CD4-positive, alpha-beta T cell (primary cell): ENCODE measurements around the gene CKMT2. TPM values are rescaled to one million over a fixed set of nuclear protein-coding genes. Genes with fewer than 3 reads are reported as not detected.

Experiments
- ATAC-seq: fragments of 200-7000 bp; cut with Tn5 transposase; one replicate; pipeline ENCODE4 v1.10.0; 2022; ENCODE audit warnings: mild to moderate bottlenecking; ENCODE audit not compliant: poor library complexity
- CTCF ChIA-PET: fragments of 350-600 bp; sonication (Branson Sonifier 250); formaldehyde crosslinking; loops from one replicate; lab custom pipeline; 2021; ENCODE audit warnings: antibody characterized with exemption, inconsistent platforms; lab: Charles Lee
- POLR2A ChIA-PET: fragments of 350-600 bp; sonication (Branson Sonifier 250); formaldehyde crosslinking; loops from one replicate; lab custom pipeline; 2021; ENCODE audit warnings: antibody characterized with exemption, inconsistent platforms; lab: Charles Lee
- DNase-seq, 14 experiments: peaks; one replicate each; pipeline ENCODE4 v3.0.0-alpha.2; 2013 to 2020; ENCODE audit warnings: mixed read lengths in 2 of 14
- H3K27ac ChIP-seq, 2 donors: one replicate each; pipeline versions ENCODE4 v1.5.1 to v1.7.0; 2013; ENCODE audit warnings: low read length in 2 of 2, low read depth in 1 of 2, mild to moderate bottlenecking in 1 of 2
- H3K27me3 ChIP-seq, 2 experiments: 1 replicate in 1 of 2; 2 replicates in 1 of 2; pipeline versions ENCODE4 v1.6.1 to v1.7.0; 2013; ENCODE audit warnings: low read length in 2 of 2, control low read depth in 1 of 2, mild to moderate bottlenecking in 1 of 2, moderate library complexity in 1 of 2; ENCODE audit not compliant: insufficient read depth in 2 of 2, control insufficient read depth in 1 of 2
- H3K36me3 ChIP-seq: one replicate; pipeline ENCODE4 v1.6.1; 2013; ENCODE audit warnings: low read length, control low read depth; ENCODE audit not compliant: insufficient read depth
- H3K4me1 ChIP-seq: one replicate; pipeline ENCODE4 v1.6.1; 2013; ENCODE audit warnings: low read length, control low read depth; ENCODE audit not compliant: insufficient read depth
- H3K4me3 ChIP-seq: one replicate; pipeline ENCODE4 v1.5.1; 2013; ENCODE audit warnings: mild to moderate bottlenecking, low read length, moderate library complexity
- H3K9me3 ChIP-seq, 2 experiments: 1 replicate in 1 of 2; 2 replicates in 1 of 2; pipeline versions ENCODE4 v1.6.1 to v1.7.0; 2013; ENCODE audit warnings: low read length in 2 of 2, mild to moderate bottlenecking in 2 of 2, control low read depth in 1 of 2, moderate library complexity in 1 of 2; ENCODE audit not compliant: control insufficient read depth in 1 of 2, insufficient read depth in 1 of 2
- H3K27ac Mint-ChIP-seq: one replicate; pipeline ENCODE4 v1.8.0; 2020; ENCODE audit warnings: mixed read lengths
- H3K27me3 Mint-ChIP-seq: one replicate; pipeline ENCODE4 v1.8.0; 2021; ENCODE audit warnings: mixed read lengths
- H3K36me3 Mint-ChIP-seq: one replicate; pipeline ENCODE4 v1.8.0; 2021; ENCODE audit warnings: low read depth, mixed read lengths
- H3K4me1 Mint-ChIP-seq: one replicate; pipeline ENCODE4 v1.8.0; 2021; ENCODE audit warnings: low read depth, mixed read lengths
- H3K4me3 Mint-ChIP-seq: one replicate; pipeline ENCODE4 v1.8.0; 2020; ENCODE audit warnings: mild to moderate bottlenecking, mixed read lengths
- H3K9me3 Mint-ChIP-seq: one replicate; pipeline ENCODE4 v1.8.0; 2020; ENCODE audit warnings: mixed read lengths
- intact Hi-C, 2 experiments: fragments of 100-400 bp; cut with DNase I in 1 of 2; cut with micrococcal nuclease in 1 of 2; formaldehyde crosslinking; loops; one replicate each; pipeline versions ENCODE4 v1.15.1 to v1.9.0; 2023 to 2025; cut with DNase I, micrococcal nuclease
- total RNA-seq, 174 experiments: library from RNA in 2 of 174; stranded (reverse) in 2 of 174; gene quantifications; one replicate each; pipeline ENCODE4 v1.2.3 and lab custom pipeline; 2021 to 2026
- TF ChIP-seq, protein P1 (sequence below): fragments of 200-600 bp; IDR thresholded peaks from one replicate; pipeline ENCODE4 v1.8.0; 2022; ENCODE audit warnings: antibody characterized with exemption, mild to moderate bottlenecking

The CKMT2 gene
- total RNA-seq, 2 experiments from 2014 or later = 0.17 to 0.27 TPM

DNA sequence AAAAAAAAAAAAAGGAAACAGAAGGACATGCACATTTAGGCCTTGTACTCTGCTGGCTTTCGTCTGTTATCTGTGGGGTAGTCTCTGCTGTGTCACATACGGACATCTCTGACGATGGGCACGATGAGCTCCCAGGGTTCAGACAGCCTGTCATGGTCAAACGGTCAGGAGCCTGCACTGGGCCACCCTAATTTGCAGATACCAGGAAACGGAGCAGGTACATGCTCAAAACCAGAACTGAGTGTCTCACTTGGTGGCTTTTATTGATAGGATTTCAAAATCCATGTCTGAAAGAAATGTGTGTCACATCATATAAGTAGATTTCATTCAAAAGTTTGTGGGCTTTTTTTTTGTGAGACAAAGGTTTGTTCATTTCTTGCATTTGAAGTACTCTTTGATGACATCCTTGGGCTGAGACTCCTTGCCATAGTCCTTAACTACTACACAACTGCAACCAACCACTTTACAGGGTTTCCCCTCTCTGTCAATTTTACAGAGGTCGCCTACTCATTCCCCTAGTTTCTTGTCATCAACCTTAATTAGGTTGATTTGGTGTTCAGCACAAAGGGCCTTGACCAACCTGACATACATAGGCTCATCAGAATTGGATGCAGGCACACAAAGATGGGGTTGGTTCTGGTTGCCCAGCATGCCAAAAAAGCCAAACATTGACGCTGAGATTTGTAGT, 9.0 kb downstream of the CKMT2 start:
- no peaks in the 10 kb centered on the region for H3K4me1 ChIP-seq
- peaks cover 3% of the 10 kb centered on the region for H3K36me3 ChIP-seq
- TF ChIP-seq, protein P1, sequence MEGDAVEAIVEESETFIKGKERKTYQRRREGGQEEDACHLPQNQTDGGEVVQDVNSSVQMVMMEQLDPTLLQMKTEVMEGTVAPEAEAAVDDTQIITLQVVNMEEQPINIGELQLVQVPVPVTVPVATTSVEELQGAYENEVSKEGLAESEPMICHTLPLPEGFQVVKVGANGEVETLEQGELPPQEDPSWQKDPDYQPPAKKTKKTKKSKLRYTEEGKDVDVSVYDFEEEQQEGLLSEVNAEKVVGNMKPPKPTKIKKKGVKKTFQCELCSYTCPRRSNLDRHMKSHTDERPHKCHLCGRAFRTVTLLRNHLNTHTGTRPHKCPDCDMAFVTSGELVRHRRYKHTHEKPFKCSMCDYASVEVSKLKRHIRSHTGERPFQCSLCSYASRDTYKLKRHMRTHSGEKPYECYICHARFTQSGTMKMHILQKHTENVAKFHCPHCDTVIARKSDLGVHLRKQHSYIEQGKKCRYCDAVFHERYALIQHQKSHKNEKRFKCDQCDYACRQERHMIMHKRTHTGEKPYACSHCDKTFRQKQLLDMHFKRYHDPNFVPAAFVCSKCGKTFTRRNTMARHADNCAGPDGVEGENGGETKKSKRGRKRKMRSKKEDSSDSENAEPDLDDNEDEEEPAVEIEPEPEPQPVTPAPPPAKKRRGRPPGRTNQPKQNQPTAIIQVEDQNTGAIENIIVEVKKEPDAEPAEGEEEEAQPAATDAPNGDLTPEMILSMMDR = no peak
- no peak overlapping the region for H3K4me3 ChIP-seq
- Mint-ChIP-seq H3K27me3 (no peaks in the 10 kb centered on the region), H3K9me3 (no peaks in the 10 kb centered on the region), H3K36me3 (no peaks in the 10 kb centered on the region), H3K4me1 (no peaks in the 10 kb centered on the region), H3K4me3 (no peak overlapping the region), H3K27ac (no peak overlapping the region)
- ChIA-PET POLR2A (interaction anchor here (1.0 kb wide), 1 partner anchor 50 kb away, joined by 4 read pairs; no protein-coding TSS in a partner anchor), CTCF (no interaction called here)
- ATAC-seq (no peak), DNase-seq (no peak)
- intact Hi-C loops = no loop called here
- H3K27me3 ChIP-seq = no peaks in the 10 kb centered on the region
- peaks cover 0 to 4% of the 10 kb centered on the region in 2 experiments for H3K9me3 ChIP-seq
- H3K27ac ChIP-seq = no peak overlapping the region

DNA sequence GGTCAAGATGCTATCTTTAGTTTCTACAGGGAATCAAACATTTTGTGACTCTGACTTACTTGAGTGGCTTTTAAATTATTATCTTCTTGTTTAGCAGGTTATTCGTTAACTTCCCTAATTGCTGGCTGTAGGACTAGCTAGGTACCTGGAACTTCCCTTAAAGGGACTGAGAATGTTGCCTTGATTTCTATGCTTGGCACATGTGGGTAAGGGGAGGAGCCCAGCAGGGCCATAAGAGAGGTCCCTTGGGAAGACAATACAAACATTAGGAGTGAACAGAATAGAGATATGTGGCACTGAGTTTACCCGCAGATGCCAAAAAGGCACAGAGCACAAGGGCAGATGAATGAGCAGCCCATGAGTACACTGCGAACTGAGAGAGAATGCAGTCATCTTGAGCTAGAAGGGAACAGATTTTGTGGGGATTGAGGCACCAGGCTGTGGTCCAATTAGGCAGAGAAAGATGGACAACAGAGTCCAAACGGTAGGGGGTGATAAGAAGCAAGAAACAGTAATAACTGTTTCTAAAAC, 9.8 kb downstream of the CKMT2 start:
- DNase-seq = no peak
- CTCF ChIA-PET = no interaction called here

DNA sequence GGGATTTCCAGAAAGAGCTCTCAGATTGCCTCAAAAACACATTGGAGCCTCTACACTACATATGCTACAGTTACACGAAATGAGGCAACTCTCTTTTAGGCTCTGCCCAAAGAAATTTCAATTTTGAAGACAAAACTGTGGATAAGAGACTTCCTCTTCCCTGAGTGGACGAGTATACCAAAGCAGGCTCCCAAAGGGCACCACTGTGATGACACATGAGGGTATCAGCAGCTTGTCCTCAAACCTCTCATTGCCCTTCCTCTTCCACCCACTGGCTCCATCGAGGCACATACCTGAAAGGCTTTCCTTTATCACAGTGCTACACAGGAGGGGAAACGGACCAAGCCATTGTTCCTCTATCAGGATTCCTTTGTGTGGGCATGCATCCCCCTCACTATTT, 11.3 kb downstream of the CKMT2 start:
- TF ChIP-seq, protein P1 = no peak
- no peaks in the 10 kb centered on the region for H3K27me3 ChIP-seq
- no peaks in the 10 kb centered on the region for H3K4me1 ChIP-seq
- no peak for ATAC-seq
- no peak overlapping the region for H3K27ac Mint-ChIP-seq
- no peaks in the 10 kb centered on the region for H3K27me3 Mint-ChIP-seq
- POLR2A ChIA-PET = no interaction called here
- peaks cover 3% of the 10 kb centered on the region for H3K36me3 ChIP-seq
- DNase-seq = no peak
- no peaks in the 10 kb centered on the region for H3K9me3 Mint-ChIP-seq
- no peak overlapping the region for H3K4me3 Mint-ChIP-seq
- intact Hi-C loops = no loop called here
- CTCF ChIA-PET = no interaction called here
- H3K4me1 Mint-ChIP-seq = no peaks in the 10 kb centered on the region
- H3K36me3 Mint-ChIP-seq = no peaks in the 10 kb centered on the region
- H3K27ac ChIP-seq = no peak overlapping the region
- no peak overlapping the region for H3K4me3 ChIP-seq
- H3K9me3 ChIP-seq = no peaks in the 10 kb centered on the region

More for the DNA sequence above, 9.8 kb downstream of the CKMT2 start:
- Mint-ChIP-seq H3K4me3 (no peak overlapping the region), H3K9me3 (no peaks in the 10 kb centered on the region), H3K4me1 (no peaks in the 10 kb centered on the region), H3K27me3 (no peaks in the 10 kb centered on the region), H3K36me3 (no peaks in the 10 kb centered on the region), H3K27ac (no peak overlapping the region)
- H3K36me3 ChIP-seq = peaks cover 3% of the 10 kb centered on the region
- no peaks in the 10 kb centered on the region for H3K27me3 ChIP-seq
- no peaks in the 10 kb centered on the region for H3K4me1 ChIP-seq
- TF ChIP-seq, protein P1 = no peak
- ATAC-seq = no peak
- H3K27ac ChIP-seq = no peak overlapping the region
- intact Hi-C loops = no loop called here
- H3K4me3 ChIP-seq = no peak overlapping the region
- peaks cover 0 to 3% of the 10 kb centered on the region in 2 experiments for H3K9me3 ChIP-seq
- POLR2A ChIA-PET = no interaction called here
